Stimulated activated naive CD4-positive, alpha-beta T cell (primary cell): ENCODE measurements around the gene ERICH6.

Experiments
- DNase-seq, 6 experiments: peaks; one replicate each; lab custom pipeline; 2025; lab: John Stamatoyannopoulos, UW

The ERICH6 gene

DNA sequence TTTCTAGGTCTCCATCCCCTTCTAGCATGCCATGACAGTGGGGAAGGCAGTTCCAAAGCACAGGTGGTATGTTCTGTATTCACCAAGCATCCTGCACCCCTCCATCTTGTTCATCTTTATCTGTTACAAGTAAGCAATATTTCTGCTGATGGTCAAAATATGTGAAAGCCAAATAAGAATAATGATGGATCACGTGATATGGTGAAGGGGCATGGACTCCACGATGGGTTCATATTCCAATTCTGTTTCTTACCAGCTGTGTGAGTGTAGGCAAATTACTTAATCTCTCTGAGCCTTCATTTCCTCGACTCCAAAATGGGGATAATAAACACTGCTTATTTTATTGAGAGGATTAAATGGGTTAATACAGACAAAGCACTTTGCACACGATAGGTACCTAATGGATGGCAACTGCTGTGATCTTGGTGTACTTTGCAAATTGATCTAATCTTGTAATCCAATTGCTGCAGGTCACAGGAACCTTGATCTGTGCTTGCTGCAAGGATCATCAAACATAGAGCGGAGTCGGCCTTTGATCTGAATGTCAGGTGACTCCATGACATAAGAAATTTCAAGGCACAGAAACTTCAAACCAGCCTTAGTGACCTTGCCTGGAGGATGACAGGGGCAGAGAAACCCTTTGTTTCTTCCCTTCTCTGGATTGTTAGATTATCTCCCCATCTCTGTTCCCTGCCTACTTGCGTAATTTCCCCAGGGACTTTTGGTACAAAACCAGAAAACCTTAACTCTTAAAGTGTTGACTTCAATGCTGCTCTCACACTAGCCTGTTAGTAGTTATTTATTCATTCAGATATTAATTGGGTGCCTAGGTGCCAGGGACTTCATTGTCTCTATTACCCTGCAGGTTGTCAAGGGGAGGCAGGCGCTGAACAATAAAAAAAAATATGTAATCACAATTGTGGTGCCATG is 33.4 kb upstream of the ERICH6 start:
- peak in 4 of 6 experiments; percentile 22 to 39 (median 34) for DNase-seq

- DNase-seq: no peak
Observed at GRCh38 chr3:150736316-150736719, 32.6 kb upstream of the ERICH6 start.

DNA sequence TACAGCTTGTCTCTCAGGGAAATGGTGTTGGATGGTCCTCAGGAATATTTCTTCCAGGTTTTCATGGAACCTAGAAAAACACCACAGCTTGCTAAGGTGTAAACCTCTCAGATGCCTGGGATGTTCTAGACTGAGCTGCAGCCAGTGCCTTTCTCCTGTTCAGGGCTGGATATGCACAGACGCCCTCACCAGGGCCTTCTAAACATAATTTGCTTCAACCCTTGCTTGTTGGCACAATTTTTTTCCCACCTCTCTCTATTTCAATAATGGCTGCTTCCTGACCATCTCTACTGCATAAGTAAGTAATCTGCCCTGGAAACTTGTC is 31.0 kb upstream of the ERICH6 start:
- no peak for DNase-seq

- no peak for DNase-seq
Observed at GRCh38 chr3:150733936-150734794, 30.4 kb upstream of the ERICH6 start.

- no peak for DNase-seq
Observed at GRCh38 chr3:150733373-150733935, 29.7 kb upstream of the ERICH6 start.

DNA sequence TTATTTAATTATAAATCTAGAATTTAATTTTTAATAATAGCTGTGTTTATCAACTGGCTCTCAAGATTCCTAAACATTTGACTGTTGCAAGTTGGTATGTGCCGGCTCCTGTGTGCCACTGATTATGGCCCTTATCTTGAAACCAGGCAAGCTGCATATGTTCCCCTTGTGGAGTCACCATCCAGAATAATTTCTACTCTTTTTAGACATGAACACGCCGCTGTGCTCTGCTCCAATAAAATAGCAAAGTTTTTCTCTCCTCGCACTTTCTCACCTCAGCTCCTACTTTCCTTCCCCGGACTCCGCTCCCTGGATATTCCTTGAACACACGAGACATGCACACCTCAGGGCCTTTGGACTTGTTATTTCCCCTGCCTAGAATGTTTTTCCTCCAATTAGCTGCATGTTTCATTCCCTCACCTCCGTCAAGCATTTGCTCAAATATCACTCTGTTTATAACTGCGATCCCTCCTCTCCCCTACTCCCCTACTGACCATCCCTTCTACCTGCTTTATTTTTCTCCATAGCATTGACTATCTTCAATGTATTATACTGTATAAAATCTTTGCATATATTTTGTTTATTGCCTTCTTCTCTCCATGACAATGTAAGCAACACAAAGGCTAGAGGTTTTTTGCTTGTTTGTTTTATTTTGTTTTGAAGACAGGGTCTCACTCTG is 26.1 kb upstream of the ERICH6 start:
- DNase-seq: no peak

DNA sequence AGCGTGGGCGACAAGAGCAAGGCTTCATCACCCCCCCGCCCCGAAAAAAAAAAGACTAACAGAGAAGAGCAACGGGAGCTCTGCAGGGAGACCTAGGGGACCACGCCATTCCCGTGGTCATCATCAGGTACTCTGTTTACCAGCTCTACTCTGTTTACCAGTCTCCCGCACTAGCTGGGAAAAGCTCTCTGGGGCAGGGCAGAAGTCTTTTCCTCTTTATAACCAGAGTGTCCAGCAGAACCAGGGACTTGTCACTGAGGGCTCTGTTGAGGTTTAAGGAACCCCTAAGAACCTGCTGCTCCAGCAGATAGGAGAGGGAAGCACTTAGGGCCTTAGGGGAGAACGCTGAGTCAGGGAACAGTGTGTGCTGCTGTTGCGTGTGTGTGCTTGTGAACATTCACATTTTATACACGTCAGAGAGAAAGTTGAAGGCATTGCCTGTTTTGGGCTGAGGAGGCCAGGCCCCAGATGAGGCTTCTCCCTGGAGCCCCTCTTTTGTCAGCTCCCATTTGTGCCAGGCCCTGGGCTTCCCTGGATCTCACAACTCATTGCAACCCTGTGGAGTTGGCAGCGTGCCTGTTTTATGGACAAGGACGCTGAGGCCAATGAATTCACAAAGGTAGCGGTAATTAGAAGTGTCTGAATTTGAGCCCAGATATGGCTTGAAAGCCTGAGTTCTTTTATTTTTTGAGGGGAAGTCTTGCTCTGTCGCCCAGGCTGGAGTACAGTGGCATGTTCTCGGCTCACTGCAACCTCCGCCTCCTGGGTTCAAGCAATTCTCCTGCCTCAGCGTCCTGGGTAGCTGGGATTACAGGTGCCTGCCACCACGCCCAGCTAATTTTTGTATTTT is 24.2 kb upstream of the ERICH6 start:
- no peak for DNase-seq

GRCh38 chr3:150725548-150725947 is 21.8 kb upstream of the ERICH6 start:
- DNase-seq: no peak

GRCh38 chr3:150723946-150724345 is 20.2 kb upstream of the ERICH6 start:
- DNase-seq: peak in 1 of 6 experiments; percentile 2

DNA sequence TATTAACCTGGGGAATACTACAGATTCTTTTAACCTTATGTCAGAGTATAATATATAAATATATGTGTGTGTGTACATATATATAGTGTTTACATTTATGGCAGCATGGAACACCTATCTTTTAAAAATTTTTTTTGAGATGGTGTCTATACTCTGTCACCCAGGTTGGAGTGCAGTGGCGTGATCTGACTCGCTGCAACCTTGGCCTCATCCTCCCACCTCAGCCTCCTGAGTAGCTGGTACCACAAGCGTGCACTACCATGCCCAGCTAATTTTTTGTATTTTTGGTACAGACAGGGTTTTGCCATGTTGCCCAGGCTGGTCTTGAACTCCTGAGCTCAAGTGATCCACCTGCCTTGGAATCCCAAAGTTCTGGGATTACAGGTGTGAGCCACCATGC is 18.5 kb upstream of the ERICH6 start:
- DNase-seq: no peak

GRCh38 chr3:150721285-150722130 is 17.8 kb upstream of the ERICH6 start:
- peak in 3 of 6 experiments; percentile 59 to 77 (median 74) for DNase-seq

GRCh38 chr3:150720444-150720843 is 16.7 kb upstream of the ERICH6 start:
- DNase-seq: no peak

GRCh38 chr3:150710097-150710496 is 6.4 kb upstream of the ERICH6 start:
- DNase-seq: no peak

GRCh38 chr3:150703299-150703755 is 393 bp downstream of the ERICH6 start:
- peak; percentile 24 to 74 (median 52) for DNase-seq

- no peak for DNase-seq
Observed at GRCh38 chr3:150699068-150699639, 4.6 kb downstream of the ERICH6 start.

GRCh38 chr3:150697646-150698045 is 6.1 kb downstream of the ERICH6 start:
- no peak for DNase-seq

DNA sequence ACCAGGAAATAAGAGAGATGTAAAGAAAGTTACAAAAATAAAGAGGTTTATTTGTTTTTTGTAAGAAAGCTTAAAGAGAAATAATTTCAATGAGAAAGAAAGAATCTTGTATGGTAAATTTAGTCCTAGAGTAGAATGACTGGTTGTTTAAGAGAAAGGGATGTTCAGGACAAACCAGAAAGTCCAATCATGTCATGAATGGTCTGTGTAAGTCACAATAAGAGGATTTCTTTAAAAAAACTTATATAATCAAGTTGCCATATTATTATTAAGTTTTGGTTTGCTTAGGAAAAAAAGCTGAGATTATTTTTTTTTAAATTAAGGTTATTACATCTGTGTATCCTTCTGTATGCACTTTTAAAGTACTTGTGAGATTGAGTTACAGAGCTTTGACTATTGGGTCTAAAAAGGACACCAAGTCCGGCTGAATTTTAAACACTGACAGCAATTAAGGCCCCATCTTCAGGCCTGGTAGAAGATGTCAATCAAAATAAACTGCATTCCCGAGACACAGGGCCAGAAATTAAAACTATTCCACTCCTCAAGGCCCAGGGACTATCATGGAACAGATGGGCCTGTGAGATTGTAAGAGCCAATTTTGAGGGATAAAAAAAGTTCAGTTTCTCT is 12.2 kb downstream of the ERICH6 start:
- DNase-seq: no peak

DNA sequence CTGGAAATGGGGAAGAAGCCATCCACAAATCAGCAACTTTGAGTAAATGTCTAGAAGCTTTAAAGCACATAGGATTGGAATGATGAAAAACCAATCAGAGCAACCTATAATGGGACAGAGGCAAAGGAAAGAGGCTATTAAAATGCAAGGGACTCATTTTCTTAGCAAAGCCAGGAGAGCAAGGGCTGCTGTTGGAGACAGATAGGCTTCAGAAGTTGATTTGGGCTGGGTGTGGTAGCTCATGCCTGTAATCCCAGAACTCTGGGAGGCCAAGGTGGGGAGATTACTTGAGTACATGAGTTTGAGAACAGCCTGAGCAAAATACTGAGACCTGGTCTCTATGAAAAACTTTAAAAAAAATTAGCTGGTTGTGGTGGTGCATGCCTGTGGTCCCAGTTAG is 16.1 kb downstream of the ERICH6 start:
- no peak for DNase-seq

GRCh38 chr3:150682824-150683223 is 20.9 kb downstream of the ERICH6 start:
- no peak for DNase-seq
